Left lobe of liver (tissue), 2 donors: ENCODE results near the gene KYNU. TPM values are rescaled to one million over a fixed set of nuclear protein-coding genes. Genes with fewer than 3 reads are reported as not detected.
"Not testable (repeated sequence)": the region's sequence is repeated elsewhere in the genome, so short reads cannot be mapped to it uniquely, and the experiment has no call there.

Experiments
- ATAC-seq: fragments of 200-7000 bp; cut with Tn5 transposase; one replicate; pipeline ENCODE4 v1.9.1; 2020; ENCODE audit warnings: mild to moderate bottlenecking, moderate library complexity
- DNase-seq: peaks from one replicate; pipeline ENCODE4 v3.0.0-alpha.2; 2020; ENCODE audit warnings: low spot score
- total RNA-seq: library from RNA; stranded (reverse); gene quantifications from one replicate; pipeline ENCODE4 v1.2.1, GENCODE V29; 2021
- donor health status: DM: no; HTN: no; CAD: no; lungs with moderate emphysema.
- donor health status: DM: no; HTN: yes; CAD: no.

The KYNU gene
- total RNA-seq, 1 donor from 2014 or later, result 38.6 TPM

GRCh38 chr2:142870526-142870925, 6.9 kb upstream of the KYNU start:
- no peak for DNase-seq
- no peak for ATAC-seq

GRCh38 chr2:142871396-142871795, 6.1 kb upstream of the KYNU start:
- no peak for DNase-seq
- no peak for ATAC-seq

GRCh38 chr2:142872882-142873724, 4.4 kb upstream of the KYNU start:
- DNase-seq, result no peak
- ATAC-seq, result no peak

- ATAC-seq, result no peak
- no peak for DNase-seq
Observed at GRCh38 chr2:142873831-142874287, 3.6 kb upstream of the KYNU start.

GRCh38 chr2:142874293-142874814, 3.1 kb upstream of the KYNU start:
- peak; percentile 60 for ATAC-seq
- DNase-seq, result no peak

- ATAC-seq (no peak), DNase-seq (no peak)
Observed at GRCh38 chr2:142875010-142875409, 2.5 kb upstream of the KYNU start.

GRCh38 chr2:142875652-142876051, 1.8 kb upstream of the KYNU start:
- no peak for DNase-seq
- ATAC-seq, result no peak

- ATAC-seq, result no peak
- DNase-seq, result no peak
Observed at GRCh38 chr2:142876423-142876822, 1.0 kb upstream of the KYNU start.

GRCh38 chr2:142878031-142878678, 691 bp downstream of the KYNU start:
- DNase-seq (no peak), ATAC-seq (peak; percentile 40)

- DNase-seq (no peak), ATAC-seq (peak; percentile 33)
Observed at GRCh38 chr2:142879151-142879550, 1.7 kb downstream of the KYNU start.

GRCh38 chr2:142880279-142880678, 2.8 kb downstream of the KYNU start:
- ATAC-seq (no peak), DNase-seq (no peak)

- no peak for ATAC-seq
- DNase-seq, result no peak
Observed at GRCh38 chr2:142881619-142882018, 4.2 kb downstream of the KYNU start.

- not testable (repeated sequence) for DNase-seq, ATAC-seq
Observed at GRCh38 chr2:142882500-142882899, 5.0 kb downstream of the KYNU start.

- ATAC-seq (no peak), DNase-seq (no peak)
Observed at GRCh38 chr2:142883526-142883925, 6.1 kb downstream of the KYNU start.

- no peak for DNase-seq
- no peak for ATAC-seq
Observed at GRCh38 chr2:142885543-142885942, 8.1 kb downstream of the KYNU start.

GRCh38 chr2:142892715-142893114, 15.3 kb downstream of the KYNU start:
- DNase-seq (no peak), ATAC-seq (peak; percentile 65)

- no peak for ATAC-seq
- no peak for DNase-seq
Observed at GRCh38 chr2:142893241-142893640, 15.8 kb downstream of the KYNU start.

GRCh38 chr2:142897807-142898206, 20.3 kb downstream of the KYNU start:
- no peak for DNase-seq
- no peak for ATAC-seq

- not testable (repeated sequence) for DNase-seq, ATAC-seq
Observed at GRCh38 chr2:142900327-142900726, 22.9 kb downstream of the KYNU start.

GRCh38 chr2:142901780-142902179, 24.3 kb downstream of the KYNU start:
- DNase-seq (no peak), ATAC-seq (no peak)

GRCh38 chr2:142903726-142904125, 26.3 kb downstream of the KYNU start:
- ATAC-seq, DNase-seq: not testable (repeated sequence)

- no peak for ATAC-seq
Observed at GRCh38 chr2:142907653-142908052, 30.2 kb downstream of the KYNU start.

More at GRCh38 chr2:142907653-142908052, 30.2 kb downstream of the KYNU start:
- no peak for DNase-seq
